GM19023 (cell line): Measurements from ENCODE around the gene TXNRD2.
"Not testable (repeated sequence)": the region's sequence is repeated elsewhere in the genome, so short reads cannot be mapped to it uniquely, and the experiment has no call there.

Experiments used
- ATAC-seq: cut with Tn5 transposase; IDR thresholded peaks from one replicate; pipeline ENCODE4 v1.9.1; 2021; ENCODE audit warnings: mild to moderate bottlenecking, moderate library complexity; ENCODE audit not compliant: unreplicated experiment

TXNRD2 gene

GRCh38 chr22:19909350-19910179 lies 32.1 kb downstream of the TXNRD2 start:
- no peak for ATAC-seq

- not testable (repeated sequence) for ATAC-seq
Observed at GRCh38 chr22:19907902-19908301, 33.7 kb downstream of the TXNRD2 start.

DNA sequence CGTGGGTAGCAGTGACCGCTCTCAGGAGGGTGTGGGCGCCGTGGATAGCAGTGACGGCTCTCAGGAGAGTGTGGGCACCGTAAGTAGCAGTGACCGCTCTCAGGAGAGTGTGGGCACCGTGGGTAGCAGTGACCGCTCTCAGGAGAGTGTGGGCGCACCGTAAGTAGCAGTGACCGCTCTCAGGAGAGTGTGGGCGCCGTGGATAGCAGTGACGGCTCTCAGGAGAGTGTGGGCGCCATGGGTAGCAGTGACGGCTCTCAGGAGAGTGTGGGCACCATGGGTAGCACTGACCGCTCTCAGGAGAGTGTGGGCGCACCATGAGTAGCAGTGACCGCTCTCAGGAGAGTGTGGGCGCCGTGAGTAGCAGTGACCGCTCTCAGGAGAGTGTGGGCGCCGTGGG lies 34.8 kb downstream of the TXNRD2 start:
- not testable (repeated sequence) for ATAC-seq

DNA sequence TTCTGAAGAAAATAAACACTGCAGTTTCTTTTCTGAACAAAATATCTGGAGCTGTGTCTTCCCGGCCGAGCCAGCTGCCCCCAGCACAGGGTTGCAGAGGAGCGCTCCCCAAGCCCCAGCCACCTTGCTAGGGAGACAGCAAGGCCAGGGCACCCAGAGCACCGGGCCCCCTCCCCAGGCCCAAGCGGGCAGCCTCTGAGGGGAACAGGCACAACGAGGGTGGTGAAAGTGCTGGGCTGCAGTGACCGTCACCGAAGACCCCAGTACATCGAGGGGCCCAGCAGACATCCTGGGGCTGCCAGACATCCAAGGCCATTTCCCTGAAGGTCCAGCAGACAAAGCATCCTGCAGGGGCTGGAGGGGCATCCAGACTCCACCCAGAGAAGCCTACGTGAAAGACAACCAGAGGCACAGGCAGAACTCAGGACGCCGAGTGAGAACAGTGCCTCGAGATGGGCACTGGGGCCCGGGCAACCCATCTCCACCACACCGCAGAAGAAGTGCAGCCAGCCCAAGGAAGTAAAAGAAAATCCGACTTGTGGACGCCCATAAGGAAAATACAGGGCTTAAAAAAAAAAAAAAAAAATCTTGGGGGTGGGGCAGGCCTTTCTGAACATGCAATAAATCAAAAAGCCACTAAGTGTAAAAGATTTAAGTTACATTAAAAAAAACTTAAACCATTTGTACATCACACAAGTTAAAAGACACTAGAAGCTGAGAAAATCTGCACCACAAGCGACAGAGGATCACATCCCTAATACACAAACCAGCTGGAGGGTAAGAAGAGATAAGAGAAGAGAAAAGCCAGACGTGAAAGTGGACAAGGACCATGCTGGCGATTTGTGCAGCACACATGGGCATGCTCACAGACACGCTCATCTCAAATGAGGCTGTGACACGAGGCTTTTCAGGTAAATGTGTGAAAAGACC lies 36.0 kb downstream of the TXNRD2 start:
- no peak for ATAC-seq

DNA sequence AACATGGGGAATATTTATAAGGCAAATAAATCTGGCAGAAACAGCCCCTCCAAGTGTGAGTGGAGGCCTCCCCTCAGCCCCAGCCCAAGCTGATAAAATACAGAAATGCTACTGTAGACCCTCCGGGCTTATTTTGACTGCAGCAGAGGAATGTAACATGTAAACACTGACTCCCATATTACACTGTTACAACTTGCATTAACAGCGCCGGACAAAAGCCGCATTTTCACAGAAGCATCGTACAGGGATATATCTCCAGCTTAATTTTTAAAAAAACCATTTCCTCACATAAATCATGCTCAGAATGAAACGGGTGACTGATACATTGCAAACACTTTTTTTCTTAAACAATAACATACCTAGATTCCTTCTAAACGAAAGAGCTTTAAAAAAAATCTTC lies 36.7 kb downstream of the TXNRD2 start:
- ATAC-seq = no peak

DNA sequence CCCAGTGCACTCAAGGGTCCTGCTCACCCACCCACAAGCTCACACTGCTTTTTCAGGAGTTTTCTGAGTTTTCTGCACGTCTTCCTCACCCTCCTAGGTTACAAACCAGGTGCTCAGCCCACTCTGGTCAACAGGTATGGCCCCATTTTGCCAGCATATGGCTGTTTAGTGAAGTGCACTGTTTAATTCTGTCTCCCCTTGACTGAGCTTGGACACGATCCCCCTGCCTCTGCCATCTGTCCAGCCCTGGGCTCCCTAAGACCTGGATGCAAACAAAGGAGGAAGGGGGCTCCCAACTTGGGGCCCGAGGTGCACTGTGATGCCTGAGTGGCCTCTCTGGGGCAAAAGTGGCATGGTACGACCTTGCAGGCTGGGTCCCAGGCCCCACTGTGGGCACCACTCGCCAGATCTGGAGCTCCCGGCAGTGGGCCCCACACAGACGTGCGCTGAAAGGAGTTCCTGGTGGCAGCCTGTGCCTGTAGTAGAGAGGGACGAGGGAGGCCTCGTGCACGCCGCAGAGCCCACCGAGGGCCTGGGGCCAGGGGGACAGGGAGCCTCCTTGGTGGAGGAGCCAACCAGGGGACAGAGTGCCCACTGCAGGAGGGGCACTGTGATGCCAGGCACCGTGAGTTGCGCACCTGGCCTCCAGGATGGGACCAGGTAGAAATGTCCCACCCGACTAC lies 37.3 kb downstream of the TXNRD2 start:
- no peak for ATAC-seq

DNA sequence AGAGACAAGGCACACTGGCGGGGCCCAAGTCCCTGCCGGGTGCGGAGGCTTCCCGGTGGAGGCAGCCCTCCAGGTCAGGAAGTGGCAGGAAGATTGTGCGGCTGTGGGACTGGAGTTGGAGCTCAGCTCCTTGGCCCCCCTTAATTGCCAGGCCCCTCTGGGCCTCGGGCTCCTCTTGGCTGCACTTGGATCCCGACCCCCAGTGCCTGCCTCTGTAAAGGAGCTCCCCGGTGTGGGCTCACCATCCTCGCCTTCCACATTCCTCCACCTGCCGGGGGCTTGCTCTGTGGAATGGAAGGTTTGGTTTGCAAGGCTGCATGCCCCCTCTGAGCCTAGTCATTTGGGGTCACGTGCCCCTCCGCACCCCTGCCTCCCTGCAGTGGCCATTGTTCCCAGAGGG lies 38.1 kb downstream of the TXNRD2 start:
- ATAC-seq = no peak

DNA sequence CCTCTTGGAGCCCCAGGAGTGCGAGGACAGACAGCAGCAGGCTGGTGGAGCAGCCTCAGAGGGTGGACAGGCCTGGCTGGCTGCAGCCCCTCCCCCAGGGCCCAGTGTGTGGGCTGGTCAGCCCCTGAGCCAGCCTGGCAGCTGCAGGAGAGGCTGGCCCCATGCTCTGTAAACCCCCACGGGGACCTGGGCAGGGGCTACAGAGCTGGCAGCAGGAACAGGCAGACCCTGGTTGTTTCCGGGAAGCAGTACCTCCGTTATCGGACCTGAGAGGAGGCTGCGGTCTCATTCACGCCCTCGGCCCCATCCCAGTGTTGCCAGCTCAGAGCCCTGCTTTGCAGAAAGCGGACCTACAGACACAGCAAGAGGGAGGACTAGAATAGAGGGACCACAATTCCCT lies 38.6 kb downstream of the TXNRD2 start:
- no peak for ATAC-seq

- no peak for ATAC-seq
Observed at GRCh38 chr22:19902245-19902715, 39.3 kb downstream of the TXNRD2 start.

GRCh38 chr22:19901577-19902244 lies 39.9 kb downstream of the TXNRD2 start:
- no peak for ATAC-seq

- no peak for ATAC-seq
Observed at GRCh38 chr22:19900707-19901436, 40.7 kb downstream of the TXNRD2 start.

DNA sequence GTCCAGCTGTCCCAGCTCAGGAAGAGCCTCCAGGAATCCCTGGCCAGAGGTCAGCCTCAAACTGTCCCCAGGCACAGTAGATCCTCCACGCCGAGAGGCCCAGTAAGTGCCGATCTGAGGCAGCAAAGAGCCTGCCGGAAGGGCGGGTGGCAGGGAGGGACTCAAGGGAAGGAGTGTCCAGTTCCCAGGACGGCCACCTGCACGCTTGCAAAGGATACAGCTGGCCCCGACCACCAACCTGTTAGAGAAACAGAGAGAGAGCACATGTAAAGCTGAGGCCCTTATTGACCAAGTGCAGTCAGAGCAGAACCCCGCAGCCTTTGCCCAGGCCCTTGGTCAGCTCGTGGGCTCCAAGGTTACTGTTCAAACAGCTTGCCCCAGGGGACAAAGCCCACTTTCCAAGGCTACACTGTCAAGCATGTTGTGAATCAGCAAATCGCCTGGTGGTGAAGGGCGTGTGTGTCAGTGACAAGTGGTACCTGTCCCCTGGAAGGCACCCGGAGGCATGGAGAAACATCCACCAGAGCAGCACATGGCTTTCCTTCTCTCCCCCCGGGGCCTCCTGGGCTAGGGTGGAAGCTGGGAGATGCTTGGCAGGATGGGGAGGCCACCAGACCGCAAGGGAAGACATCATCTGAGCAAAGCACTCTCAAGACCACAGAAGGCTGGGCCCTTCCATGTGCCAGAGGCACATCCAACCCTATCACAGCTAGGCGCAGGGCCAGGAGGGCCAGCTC lies 42.6 kb downstream of the TXNRD2 start:
- ATAC-seq = no peak

GRCh38 chr22:19898145-19898544 lies 43.5 kb downstream of the TXNRD2 start:
- no peak for ATAC-seq

DNA sequence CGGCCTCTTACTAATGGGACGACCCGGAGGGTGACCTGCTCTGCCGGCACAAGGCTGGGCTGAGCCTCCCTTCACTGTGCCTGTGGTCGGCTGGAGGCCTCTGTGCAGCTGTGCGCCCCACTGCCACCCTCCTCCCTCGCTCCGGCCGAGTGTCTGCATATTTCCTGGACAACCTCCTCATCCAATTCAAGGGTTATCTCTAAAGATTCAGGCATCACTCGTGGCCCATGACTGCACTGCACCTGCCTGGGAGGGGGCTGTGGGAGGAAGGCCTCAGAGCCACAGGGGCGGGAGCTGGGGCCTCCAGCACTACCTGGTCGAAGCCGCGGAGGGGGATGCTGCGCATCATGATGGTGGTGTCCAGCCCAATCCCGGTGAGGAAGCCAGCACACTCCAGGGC lies 43.9 kb downstream of the TXNRD2 start:
- ATAC-seq = no peak

DNA sequence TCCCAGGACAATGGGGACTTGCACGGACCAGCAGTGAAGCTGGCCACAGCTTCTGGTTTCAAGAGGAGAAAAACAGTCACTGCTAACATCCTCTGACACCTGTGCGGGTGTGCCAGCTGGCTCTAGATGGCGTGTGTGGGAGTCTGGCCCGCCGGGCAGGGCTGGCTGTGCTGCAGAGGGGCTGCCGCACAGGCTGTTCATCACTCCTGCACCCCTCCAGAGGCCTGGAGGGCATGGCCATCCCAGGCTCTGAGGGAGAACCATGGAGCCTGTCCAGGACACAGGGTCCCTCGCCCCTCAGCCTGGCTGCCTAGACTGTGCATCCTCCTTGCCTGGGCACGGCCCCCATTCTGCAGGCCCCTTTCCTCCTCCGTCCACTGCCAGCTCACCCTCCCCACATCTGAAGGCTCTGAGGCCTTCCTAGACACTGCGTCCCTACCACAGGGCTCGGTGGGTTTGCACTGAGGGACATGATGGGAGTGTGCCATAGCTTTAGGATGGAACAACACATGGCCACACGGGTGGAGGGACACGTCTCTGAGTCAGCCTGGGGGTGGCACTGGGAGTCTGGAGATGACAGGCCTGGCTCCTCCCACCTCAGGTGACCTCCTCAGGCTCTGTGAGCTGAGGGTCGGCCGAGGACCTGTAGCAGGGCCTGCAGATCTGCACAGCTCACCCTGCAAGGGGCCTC lies 44.8 kb downstream of the TXNRD2 start:
- ATAC-seq = no peak

DNA sequence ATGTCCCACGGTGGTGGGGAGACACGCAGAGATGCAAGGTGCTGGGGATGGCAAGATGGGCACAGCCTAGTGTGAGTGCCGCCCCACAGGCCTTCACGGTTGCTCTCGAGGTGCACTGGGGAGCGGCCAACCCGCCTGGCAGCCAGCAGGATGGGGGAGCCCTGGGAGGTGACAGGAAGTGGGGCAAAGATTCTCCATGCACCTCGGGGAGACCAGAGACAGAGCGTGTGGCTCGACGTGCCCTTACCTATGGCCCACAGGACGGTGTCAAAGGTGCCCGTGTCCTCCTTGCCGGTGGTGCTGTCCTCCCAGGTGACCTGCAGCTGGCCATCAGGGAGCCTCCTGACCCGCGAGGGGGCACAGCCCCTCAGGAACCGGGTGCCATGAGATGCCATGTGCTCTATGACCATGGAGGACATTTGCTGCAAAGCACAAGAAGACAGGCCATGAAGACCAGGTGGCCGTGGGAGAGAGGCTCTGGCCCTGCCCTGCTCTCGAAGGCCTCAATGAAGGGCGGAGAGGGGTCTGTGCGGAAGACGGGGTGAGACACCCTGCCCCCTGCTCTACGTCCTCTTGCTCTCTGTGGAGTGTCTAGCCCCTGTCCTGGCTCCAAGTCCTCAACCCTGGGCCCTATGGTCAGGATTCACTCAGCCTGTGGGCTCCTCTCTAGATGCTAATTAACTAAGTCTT lies 46.3 kb downstream of the TXNRD2 start:
- no peak for ATAC-seq

DNA sequence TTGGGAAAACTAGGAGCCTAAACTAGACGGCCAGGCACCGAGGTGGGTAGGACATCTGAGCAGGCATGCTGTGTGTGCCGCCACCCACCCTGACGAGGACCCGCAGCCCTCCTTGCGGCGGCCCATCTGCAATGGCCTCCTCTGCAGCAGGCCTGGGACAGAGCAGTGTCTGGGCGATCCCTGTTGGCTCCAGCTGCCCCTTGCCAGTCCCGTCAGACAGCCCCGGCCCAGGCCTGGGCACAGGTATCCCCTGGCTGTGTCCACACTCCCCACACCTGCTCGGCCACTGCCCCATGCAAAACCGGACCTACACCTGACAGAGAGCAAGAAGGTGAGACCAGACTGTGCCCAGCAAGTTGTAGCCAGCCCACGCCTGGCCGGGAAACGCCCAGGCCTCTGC lies 48.3 kb downstream of the TXNRD2 start:
- no peak for ATAC-seq

DNA sequence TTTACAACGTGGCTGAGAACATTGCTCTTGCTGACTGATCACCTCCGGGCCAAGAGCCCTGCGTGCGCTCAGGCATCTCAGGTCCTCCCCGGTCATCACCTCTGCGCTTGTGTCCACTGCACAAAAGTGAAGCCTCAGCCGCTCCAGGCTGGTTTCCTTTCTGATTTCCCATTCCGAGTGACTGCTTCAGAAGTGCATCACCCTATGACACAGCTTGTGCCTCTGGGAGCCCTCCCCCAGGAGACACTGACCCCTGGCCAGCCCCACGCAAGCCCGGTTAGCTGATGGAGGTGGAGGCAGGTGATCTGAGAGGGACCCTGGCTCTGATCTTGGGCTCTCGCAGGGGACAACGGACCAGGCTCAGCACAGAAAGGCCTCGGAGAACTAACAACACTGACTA lies 48.7 kb downstream of the TXNRD2 start:
- ATAC-seq = no peak
